ENCODE results near the gene FBXO46.

DNA sequence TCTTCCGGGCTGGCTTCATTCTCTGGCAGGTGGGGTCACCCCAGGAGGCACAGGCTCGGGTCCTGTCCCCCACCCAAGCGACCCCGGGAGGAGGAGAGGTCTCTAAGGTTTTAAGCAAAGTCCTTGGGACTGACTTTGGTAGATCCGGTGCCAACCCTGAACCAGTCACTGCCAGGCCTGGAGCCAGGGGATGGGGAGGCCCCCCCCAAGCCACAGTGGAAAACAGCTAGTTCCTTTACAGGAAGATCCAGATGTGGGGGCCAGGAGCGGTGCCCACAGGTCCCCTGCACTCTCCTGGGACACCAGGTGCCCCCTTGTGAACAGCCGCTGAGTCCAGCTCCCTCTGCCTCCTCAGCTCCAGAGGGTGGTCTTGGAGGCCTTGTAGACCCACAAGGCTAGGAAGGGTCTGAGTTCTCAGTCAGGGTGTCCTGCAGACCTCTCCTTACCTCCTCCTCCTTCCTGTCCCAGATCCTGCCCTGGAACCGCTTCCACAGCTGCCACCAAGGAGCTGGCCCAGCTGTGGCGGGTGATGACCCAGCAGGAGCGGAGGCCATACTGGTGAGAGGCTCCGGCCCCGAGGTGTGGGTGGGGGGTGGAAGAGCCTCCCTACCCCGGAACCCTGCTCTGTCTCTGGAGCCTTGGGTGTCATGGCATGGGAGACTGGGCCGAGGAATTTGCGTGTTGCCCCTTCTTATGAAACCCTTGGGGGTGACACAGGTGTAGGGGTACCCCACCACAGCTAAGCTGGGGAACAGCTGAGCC is 32.4 kb upstream of the FBXO46 start:
- TF ChIP-seq POLR2AphosphoS5 (IDR thresholded peaks at IDR 0.05; ENCODE audit: insufficient read depth, low read depth, low read length) (no peak), EZH2 (IDR thresholded peaks at IDR 0.05; ENCODE audit: borderline replicate concordance, low read depth, low read length, severe bottlenecking) (no peak), POLR2A (IDR thresholded peaks at IDR 0.05; ENCODE audit: low read depth, low read length) (no peak)
- TF ChIP-seq, protein P1, sequence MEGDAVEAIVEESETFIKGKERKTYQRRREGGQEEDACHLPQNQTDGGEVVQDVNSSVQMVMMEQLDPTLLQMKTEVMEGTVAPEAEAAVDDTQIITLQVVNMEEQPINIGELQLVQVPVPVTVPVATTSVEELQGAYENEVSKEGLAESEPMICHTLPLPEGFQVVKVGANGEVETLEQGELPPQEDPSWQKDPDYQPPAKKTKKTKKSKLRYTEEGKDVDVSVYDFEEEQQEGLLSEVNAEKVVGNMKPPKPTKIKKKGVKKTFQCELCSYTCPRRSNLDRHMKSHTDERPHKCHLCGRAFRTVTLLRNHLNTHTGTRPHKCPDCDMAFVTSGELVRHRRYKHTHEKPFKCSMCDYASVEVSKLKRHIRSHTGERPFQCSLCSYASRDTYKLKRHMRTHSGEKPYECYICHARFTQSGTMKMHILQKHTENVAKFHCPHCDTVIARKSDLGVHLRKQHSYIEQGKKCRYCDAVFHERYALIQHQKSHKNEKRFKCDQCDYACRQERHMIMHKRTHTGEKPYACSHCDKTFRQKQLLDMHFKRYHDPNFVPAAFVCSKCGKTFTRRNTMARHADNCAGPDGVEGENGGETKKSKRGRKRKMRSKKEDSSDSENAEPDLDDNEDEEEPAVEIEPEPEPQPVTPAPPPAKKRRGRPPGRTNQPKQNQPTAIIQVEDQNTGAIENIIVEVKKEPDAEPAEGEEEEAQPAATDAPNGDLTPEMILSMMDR (IDR thresholded peaks at IDR 0.05; ENCODE audit: extremely low read depth in 1 of 2, insufficient read depth in 1 of 2, low read depth in 1 of 2, low read length in 2 of 2) = no peak

Measured in endothelial cell of umbilical vein (primary cell).